NOMO-1 (cell line): ENCODE results near the gene OIT3.

Source experiments
- DNase-seq, 2 experiments: peaks; one replicate each; lab custom pipeline; 2025; ENCODE audit not compliant: unreplicated experiment in 2 of 2; lab: John Stamatoyannopoulos, UW

Gene OIT3

GRCh38 chr10:72893136-72893798, at the start of gene OIT3:
Gene OIT3 (plus strand): TSS chr10:72893739. CDS start chr10:72893799, 60 bp downstream.
- no peak for DNase-seq

- DNase-seq = no peak
Measured at GRCh38 chr10:72846238-72846637, 47.3 kb upstream of the OIT3 start.

- no peak for DNase-seq
Measured at GRCh38 chr10:72847681-72848080, 45.9 kb upstream of the OIT3 start.

GRCh38 chr10:72850861-72851260, 42.7 kb upstream of the OIT3 start:
- DNase-seq = no peak

- DNase-seq = no peak
Measured at GRCh38 chr10:72851509-72851908, 42.0 kb upstream of the OIT3 start.

GRCh38 chr10:72852508-72852907, 41.0 kb upstream of the OIT3 start:
- DNase-seq = peak; percentile 71 to 82

GRCh38 chr10:72855129-72855528, 38.4 kb upstream of the OIT3 start:
- no peak for DNase-seq

GRCh38 chr10:72855790-72856189, 37.7 kb upstream of the OIT3 start:
- DNase-seq = no peak

- DNase-seq = no peak
Measured at GRCh38 chr10:72858067-72858466, 35.5 kb upstream of the OIT3 start.

GRCh38 chr10:72862957-72863356, 30.6 kb upstream of the OIT3 start:
- DNase-seq = no peak

GRCh38 chr10:72875250-72876055, 18.1 kb upstream of the OIT3 start:
- peak; percentile 6 to 9 for DNase-seq

GRCh38 chr10:72879245-72879644, 14.3 kb upstream of the OIT3 start:
- no peak for DNase-seq

- no peak for DNase-seq
Measured at GRCh38 chr10:72881291-72881690, 12.2 kb upstream of the OIT3 start.

- DNase-seq = no peak
Measured at GRCh38 chr10:72883861-72884260, 9.7 kb upstream of the OIT3 start.

GRCh38 chr10:72885953-72886352, 7.6 kb upstream of the OIT3 start:
- DNase-seq = no peak

- DNase-seq = no peak
Measured at GRCh38 chr10:72886621-72887020, 6.9 kb upstream of the OIT3 start.

GRCh38 chr10:72887043-72887442, 6.5 kb upstream of the OIT3 start:
- DNase-seq = peak in 1 of 2 experiments; percentile 11

- DNase-seq = no peak
Measured at GRCh38 chr10:72888151-72888638, 5.3 kb upstream of the OIT3 start.

GRCh38 chr10:72889391-72889831, 4.1 kb upstream of the OIT3 start:
- no peak for DNase-seq

GRCh38 chr10:72890086-72890485, 3.5 kb upstream of the OIT3 start:
- no peak for DNase-seq

- no peak for DNase-seq
Measured at GRCh38 chr10:72895236-72895850, 1.8 kb downstream of the OIT3 start.

- DNase-seq = no peak
Measured at GRCh38 chr10:72898616-72899015, 5.1 kb downstream of the OIT3 start.
